NCI-H2227 (cell line): Measurements from ENCODE around the gene LXN.
A peak's percentile ranks its signal among the peaks of the same experiment; 100 is the strongest.
"Not testable (repeated sequence)": the region's sequence is repeated elsewhere in the genome, so short reads cannot be mapped to it uniquely, and the experiment has no call there.

Experiments used
- DNase-seq: peaks from one replicate; lab custom pipeline; 2025; ENCODE audit not compliant: unreplicated experiment; lab: John Stamatoyannopoulos, UW

LXN gene

GRCh38 chr3:158672215-158673176 lies at the start of gene LXN:
Gene LXN, minus strand, starts transcription at chr3:158672648. Its CDS starts 170 bp downstream, at chr3:158672478.
- DNase-seq = peak; percentile 76

- no peak for DNase-seq
These were observed 49.7 kb upstream of the LXN start for GRCh38 chr3:158722108-158722507.

- no peak for DNase-seq
These were observed 46.2 kb upstream of the LXN start for GRCh38 chr3:158718490-158719170.

- DNase-seq = no peak
These were observed 45.1 kb upstream of the LXN start for GRCh38 chr3:158717576-158717975.

- DNase-seq = no peak
These were observed 40.6 kb upstream of the LXN start for GRCh38 chr3:158713094-158713499.

GRCh38 chr3:158712443-158712842 lies 40.0 kb upstream of the LXN start:
- DNase-seq = no peak

GRCh38 chr3:158711886-158712285 lies 39.4 kb upstream of the LXN start:
- DNase-seq = no peak

GRCh38 chr3:158710601-158711000 lies 38.2 kb upstream of the LXN start:
- DNase-seq = no peak

- no peak for DNase-seq
These were observed 37.2 kb upstream of the LXN start for GRCh38 chr3:158709666-158710083.

- DNase-seq = no peak
These were observed 31.1 kb upstream of the LXN start for GRCh38 chr3:158703566-158703965.

- DNase-seq = no peak
These were observed 30.5 kb upstream of the LXN start for GRCh38 chr3:158702815-158703481.

- DNase-seq = no peak
These were observed 29.1 kb upstream of the LXN start for GRCh38 chr3:158701420-158702065.

- no peak for DNase-seq
These were observed 28.1 kb upstream of the LXN start for GRCh38 chr3:158700559-158700958.

- no peak for DNase-seq
These were observed 24.2 kb upstream of the LXN start for GRCh38 chr3:158696618-158697017.

GRCh38 chr3:158693866-158694456 lies 21.5 kb upstream of the LXN start:
- DNase-seq = not testable (repeated sequence)

- no peak for DNase-seq
These were observed 12.7 kb upstream of the LXN start for GRCh38 chr3:158685159-158685558.

- no peak for DNase-seq
These were observed 10.9 kb upstream of the LXN start for GRCh38 chr3:158683230-158683962.

- DNase-seq = no peak
These were observed 8.4 kb upstream of the LXN start for GRCh38 chr3:158680861-158681260.

GRCh38 chr3:158679547-158680000 lies 7.1 kb upstream of the LXN start:
- DNase-seq = no peak

GRCh38 chr3:158678687-158679086 lies 6.2 kb upstream of the LXN start:
- DNase-seq = no peak
